HG03558 (cell line): ENCODE data around the gene ABCC4.

Experiments used
- ATAC-seq: cut with Tn5 transposase; IDR thresholded peaks from one replicate; pipeline ENCODE4 v1.9.1; 2021; ENCODE audit warnings: moderate number of reproducible peaks; ENCODE audit not compliant: unreplicated experiment; ENCODE audit errors: extremely low read depth

Gene ABCC4

GRCh38 chr13:95133498-95133897, 167.8 kb downstream of the ABCC4 start:
- no peak for ATAC-seq

DNA sequence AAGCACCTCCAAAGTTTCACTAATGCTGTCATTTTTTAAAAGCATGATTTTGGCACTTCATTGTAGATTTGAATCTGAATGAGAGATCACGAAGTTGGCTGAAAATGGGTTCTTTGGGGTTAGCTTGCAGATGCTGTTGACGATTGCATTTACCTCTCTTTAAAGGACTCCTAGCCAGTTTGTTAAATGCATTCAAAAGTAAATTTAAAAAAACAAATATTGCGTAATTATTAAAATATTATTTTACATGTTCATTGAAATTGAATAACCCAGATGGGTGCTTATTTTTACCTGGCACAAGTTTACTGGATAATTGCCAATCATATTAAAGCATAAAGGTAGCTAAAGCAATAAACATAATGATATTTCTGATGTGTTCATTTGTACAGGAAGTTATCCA, 172.2 kb downstream of the ABCC4 start:
- no peak for ATAC-seq

GRCh38 chr13:95128045-95128643, 173.1 kb downstream of the ABCC4 start:
- ATAC-seq: no peak

DNA sequence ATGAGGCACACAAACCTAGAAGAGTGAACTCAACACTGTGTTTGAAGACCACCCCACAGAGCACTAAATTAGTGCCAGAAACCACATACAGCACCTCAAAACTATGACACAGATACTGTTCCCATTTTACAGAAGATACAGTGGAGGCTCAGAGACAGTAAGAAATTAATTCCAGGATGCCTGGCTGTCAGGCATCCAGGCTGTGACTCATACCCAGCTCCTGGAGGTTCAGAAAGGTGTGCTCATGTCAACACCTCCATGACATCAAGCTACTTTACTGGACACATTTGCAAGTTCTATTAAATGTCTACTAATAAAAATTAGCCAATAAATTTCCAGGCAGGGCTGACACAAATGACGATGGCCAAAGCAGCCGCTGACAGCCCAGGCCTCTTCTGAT, 176.3 kb downstream of the ABCC4 start:
- ATAC-seq: no peak

DNA sequence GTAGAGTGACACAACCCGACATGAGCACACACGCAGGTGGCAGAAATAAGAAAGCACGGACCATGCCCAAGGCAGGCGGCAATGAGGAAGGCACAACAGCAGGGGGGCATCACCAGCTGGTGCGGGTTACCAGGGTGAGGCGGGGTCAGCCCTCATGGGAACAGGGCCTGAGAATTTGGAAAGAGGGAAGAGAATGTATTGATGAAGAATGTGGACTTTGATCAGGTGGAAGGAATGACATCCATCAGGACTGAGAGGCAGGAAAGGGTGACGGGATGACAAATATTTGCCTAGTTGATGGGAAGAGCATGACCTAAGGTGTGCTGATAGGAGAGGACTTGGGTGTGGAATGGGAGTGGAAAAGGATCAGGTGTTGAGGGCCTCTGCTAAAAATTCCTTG, 177.5 kb downstream of the ABCC4 start:
- ATAC-seq: no peak

DNA sequence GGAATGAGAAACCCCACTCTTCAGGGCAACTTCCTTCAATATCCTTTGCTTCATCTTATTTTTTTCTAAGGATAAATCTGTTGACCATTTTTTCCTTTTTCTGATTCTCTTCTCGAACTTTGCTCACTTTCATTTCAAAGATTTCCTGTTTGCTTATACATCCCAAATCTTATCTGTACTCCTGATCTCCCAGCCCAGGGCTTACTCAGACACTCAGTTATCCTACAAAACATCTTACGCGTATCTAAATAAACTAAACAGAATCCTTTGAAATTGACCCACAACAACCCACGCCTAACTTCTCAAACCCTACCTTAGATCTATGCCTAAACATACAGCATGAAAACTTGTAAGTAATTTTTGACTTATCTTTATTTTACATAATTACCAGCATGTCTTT, 179.2 kb downstream of the ABCC4 start:
- no peak for ATAC-seq

DNA sequence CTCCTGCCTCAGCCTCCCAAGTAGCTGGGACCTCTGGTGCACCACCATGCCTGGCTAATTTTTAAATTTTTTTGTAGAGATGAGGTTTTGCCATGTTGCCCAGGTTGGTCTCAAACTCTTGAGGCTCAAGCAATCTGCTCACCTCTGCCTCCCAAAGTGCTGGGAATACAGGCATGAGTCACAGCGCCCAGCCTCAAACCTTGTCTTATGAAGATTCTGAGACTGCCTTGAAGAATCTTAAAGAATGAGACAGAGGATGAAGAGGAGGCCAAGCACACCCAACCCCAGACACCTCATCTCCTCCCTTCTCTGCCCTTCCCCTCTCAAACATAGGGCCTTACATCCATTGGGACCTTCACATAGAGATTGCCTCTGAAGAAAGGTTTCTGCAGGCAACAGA, 179.7 kb downstream of the ABCC4 start:
- ATAC-seq: no peak

GRCh38 chr13:95120650-95121049, 180.6 kb downstream of the ABCC4 start:
- ATAC-seq: no peak

GRCh38 chr13:95118541-95119324, 182.5 kb downstream of the ABCC4 start:
- ATAC-seq: no peak

DNA sequence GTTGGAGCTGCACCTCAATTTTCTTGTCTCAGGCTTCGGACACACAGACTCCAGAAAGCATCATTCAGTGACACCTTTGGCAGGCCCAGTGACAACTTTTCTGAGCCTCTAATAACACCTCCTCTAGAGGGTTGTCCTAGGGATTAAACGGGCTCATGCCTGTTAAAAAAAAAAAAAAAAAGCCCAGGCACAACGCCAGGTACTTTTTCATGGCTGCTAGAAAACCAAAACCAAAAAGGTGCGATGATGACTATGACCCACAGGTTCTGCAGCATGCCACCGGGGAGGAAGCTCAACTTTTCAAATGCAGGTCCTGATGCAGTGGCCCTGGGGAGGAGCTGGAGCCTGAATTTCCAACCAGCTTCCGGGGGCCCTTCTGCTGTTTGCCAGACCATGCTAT, 184.2 kb downstream of the ABCC4 start:
- no peak for ATAC-seq

- no peak for ATAC-seq
Observed at GRCh38 chr13:95115525-95115924, 185.7 kb downstream of the ABCC4 start.

DNA sequence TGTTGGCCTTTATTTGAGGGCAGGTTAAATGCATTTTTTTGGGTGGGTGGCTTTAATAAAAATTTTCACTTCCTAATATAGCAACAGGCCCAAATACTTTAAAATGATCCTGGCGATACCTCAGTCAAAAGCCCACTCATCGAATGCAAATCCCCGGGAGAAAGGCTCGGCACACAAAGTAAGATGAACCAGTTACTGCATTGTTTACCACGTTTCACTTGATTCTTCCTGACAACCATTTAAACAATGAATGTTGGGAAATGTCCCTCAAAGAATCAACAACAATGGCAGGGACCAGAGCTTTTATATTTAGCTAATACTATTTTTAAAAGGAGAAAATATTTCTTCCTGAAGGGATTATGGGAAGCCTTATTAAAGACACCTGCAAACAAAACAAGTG, 187.7 kb downstream of the ABCC4 start:
- no peak for ATAC-seq

- ATAC-seq: no peak
Observed at GRCh38 chr13:95112883-95113282, 188.4 kb downstream of the ABCC4 start.

DNA sequence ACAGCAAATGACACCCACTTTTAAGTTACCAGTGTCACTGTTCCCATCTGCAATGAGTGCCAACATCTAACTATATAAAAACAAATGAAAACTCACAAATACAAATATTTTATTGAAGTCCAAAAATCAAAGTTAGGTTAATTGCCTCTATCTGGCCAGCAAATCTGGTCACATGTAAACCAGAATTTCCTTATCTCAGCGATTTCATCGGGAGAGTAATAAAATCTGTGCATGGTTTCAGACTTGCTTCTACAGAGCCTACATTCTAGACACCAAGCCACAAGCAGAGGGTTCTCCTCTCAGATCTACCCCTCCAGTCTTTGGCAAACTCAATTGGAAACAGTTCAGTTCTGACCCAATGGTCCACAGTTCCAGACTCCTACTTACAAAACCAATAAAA, 189.6 kb downstream of the ABCC4 start:
- ATAC-seq: no peak

DNA sequence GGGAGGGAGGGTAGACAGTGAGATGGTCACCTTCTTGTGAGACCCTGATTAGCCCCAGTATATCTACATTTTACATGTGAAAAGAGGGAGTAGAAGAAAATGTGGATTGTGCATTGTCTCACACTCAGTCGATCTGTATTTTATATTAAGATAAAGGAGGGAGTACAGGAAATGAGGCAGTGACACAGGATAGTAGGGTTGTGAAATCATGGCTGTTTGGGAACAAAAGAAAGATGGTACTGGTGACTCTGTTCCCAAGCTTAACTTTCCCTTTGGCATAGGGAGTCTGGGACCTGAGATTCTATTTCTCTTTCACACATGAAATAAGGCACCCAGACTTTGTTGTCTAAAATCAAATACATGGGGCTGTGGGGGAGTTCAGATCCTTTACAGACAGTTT, 194.7 kb downstream of the ABCC4 start:
- no peak for ATAC-seq

DNA sequence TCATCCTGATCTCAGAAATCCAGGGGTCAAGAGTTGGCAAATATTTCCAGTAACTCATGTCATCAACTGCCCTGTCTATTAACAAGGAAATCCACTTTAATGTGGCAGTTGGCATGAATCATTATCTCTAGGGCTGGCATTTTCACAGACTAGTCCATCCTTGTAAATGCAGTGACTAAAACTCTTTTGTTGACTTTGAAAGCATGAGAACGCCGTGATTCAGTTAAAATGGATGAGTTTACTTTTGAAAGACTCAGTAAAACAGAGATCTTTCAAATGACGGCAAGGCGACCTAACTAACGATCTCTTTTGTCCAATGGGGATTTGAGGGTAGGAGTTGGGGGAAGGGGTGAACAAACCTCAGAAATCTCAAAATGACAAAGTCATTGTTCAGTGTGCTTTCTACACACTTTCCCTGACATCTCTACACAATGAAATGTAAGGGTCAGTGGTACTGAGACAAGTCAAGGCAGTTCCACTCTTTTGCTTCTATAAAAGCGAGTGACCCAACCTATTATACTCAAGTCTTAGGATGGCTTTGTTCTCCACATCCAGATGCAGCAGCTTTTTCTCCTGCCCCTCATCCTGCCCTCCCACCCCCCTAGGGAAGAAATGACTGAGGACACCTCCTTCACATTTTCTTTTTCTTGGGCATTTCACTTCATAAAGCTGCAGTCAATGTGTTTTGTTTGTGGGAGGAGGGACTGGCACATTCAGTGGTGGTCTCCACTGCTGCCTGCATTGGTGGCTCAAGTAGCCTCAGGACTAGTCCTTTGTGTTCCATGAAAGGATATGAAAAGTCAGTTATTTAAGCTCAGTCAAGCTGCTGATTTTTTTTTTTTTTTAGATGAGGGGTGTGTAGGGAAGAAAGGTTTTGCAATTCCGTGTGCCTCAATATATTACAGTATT, 200.5 kb downstream of the ABCC4 start:
- no peak for ATAC-seq

DNA sequence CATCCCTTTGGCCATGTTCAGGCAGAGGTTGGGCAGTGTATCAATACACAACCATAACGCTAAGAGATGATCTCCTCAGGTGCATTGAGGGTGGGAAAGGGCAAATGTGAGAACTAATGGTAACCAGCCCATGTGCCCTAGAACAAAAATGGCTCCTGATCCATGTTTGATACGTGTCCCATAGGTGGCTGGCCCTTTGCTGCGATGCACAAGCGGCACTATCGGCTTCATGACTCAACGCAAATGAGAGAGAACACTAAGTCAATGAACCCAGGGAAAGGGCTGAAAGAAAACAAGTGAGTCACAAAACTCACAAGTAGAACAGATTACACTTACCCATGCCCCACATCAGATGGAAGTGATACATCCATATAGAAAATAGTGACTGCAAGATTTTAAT, 201.7 kb downstream of the ABCC4 start:
- ATAC-seq: no peak

GRCh38 chr13:95098916-95099315, 202.3 kb downstream of the ABCC4 start:
- ATAC-seq: no peak

GRCh38 chr13:95091755-95092154, 209.5 kb downstream of the ABCC4 start:
- ATAC-seq: no peak

DNA sequence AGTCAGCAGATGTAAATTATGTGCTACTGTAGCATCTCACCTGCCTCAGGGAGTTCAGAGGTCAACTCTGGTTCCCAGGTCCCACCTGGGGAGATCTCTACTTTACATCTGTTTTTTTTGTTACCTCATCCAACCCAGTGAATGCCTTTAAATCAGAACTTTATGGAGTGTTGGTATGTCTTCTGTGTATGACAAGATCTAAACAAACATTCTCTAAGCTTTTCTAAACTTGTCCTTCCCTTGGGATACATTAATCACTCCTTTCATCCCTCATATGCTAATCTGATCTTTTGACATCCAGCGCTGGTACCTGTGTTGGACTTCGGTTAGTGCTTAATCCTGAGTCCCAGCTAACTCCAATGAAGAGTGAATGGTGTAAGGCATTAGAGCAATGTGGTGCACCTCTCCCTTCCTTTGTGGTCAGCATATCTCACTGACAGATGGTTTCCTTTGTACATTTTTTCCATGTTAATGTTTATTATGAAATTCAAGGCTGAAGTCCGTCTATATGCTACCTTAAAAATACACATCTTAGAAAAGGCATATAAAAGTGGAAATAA, 213.4 kb downstream of the ABCC4 start:
- no peak for ATAC-seq

DNA sequence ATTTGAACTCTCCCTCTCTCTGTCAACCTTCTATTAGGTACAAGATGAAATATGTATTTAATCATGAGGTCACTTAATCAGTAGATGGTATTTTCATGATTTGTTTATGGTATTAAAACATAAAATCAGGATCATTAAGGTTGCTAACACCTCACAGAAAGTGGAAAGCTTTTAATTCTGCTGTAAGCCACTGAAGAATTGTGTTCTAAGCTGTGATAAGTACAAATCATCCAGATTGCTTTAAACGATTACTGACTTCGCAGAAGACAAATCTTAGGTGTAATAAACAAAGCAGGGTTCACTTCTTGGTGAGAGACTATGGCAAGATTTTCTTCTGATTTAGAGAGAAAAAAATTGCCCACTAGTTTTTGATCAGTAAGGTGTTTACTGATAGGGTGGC, 214.5 kb downstream of the ABCC4 start:
- ATAC-seq: no peak
